Panc1 (cell line): ENCODE results near the gene SEMA6A. TPM values are rescaled to one million over a fixed set of nuclear protein-coding genes. Genes with fewer than 3 reads are reported as not detected.

Experiments used
- ATAC-seq: fragments of 200-7000 bp; cut with Tn5 transposase; 2 replicates; pipeline ENCODE4 v1.9.1; 2020; ENCODE audit warnings: mild to moderate bottlenecking, moderate library complexity
- BruUV-seq: library from RNA; stranded (reverse); fragments of 400-500 nt; replicated peaks from 2 replicates; lab custom pipeline; 2021; lab: Mats Ljungman, UMichigan
- CTCF ChIA-PET: fragments of 300-600 bp; sonication (Branson Sonifier 250); formaldehyde crosslinking; loops from one replicate; lab custom pipeline; 2022; ENCODE audit warnings: antibody characterized with exemption; lab: Charles Lee
- POLR2A ChIA-PET: fragments of 300-600 bp; sonication (Branson Sonifier 250); formaldehyde crosslinking; loops from one replicate; lab custom pipeline; 2022; ENCODE audit warnings: antibody characterized with exemption; lab: Charles Lee
- DNase-seq: peaks from one replicate; pipeline ENCODE4 v3.0.0-alpha.2; 2010; ENCODE audit warnings: low read depth, low spot score
- H3K27ac ChIP-seq: 2 replicates; pipeline ENCODE4 v1.5.1; 2011; ENCODE audit warnings: mild to moderate bottlenecking, low read length, inconsistent platforms
- H3K27me3 ChIP-seq: fragments of 200-500 bp; sonication (Bioruptor generic); 2 replicates; pipeline ENCODE4 v1.6.0; 2014; ENCODE audit warnings: low read length, inconsistent platforms; ENCODE audit not compliant: control insufficient read depth, insufficient read depth
- H3K36me3 ChIP-seq: fragments of 200-500 bp; sonication (Bioruptor generic); 2 replicates; pipeline ENCODE4 v1.5.1; 2014; ENCODE audit warnings: inconsistent platforms, mild to moderate bottlenecking, low read length, moderate library complexity; ENCODE audit not compliant: control insufficient read depth, insufficient read depth
- H3K4me1 ChIP-seq: 2 replicates; pipeline ENCODE4 v1.5.1; 2011; ENCODE audit warnings: inconsistent platforms, mild to moderate bottlenecking, low read length, moderate library complexity; ENCODE audit not compliant: control insufficient read depth, insufficient read depth
- H3K4me3 ChIP-seq, 2 experiments: 2 replicates each; pipeline ENCODE4 v1.5.1; 2011 to 2012; ENCODE audit warnings: low read depth in 2 of 2, low read length in 2 of 2, mild to moderate bottlenecking in 2 of 2, inconsistent platforms in 1 of 2, moderate library complexity in 1 of 2
- H3K9me3 ChIP-seq: fragments of 200-500 bp; sonication (Bioruptor generic); 2 replicates; pipeline ENCODE4 v1.5.1; 2014; ENCODE audit warnings: low read depth, mild to moderate bottlenecking, inconsistent platforms, low read length, moderate library complexity; ENCODE audit not compliant: control insufficient read depth, insufficient read depth
- POLR2AphosphoS5 ChIP-seq: IDR thresholded peaks from 2 replicates; pipeline ENCODE4 v1.6.1; 2012; ENCODE audit warnings: mild to moderate bottlenecking, low read depth, low read length, moderate library complexity
- SIN3A ChIP-seq: IDR thresholded peaks from 2 replicates; pipeline ENCODE4 v1.6.1; 2012; ENCODE audit warnings: low read depth, mild to moderate bottlenecking, low read length, moderate library complexity, borderline replicate concordance; ENCODE audit not compliant: insufficient read depth
- TCF7L2 ChIP-seq: IDR thresholded peaks from 2 replicates; pipeline ENCODE4 v1.6.1; 2011; ENCODE audit warnings: mild to moderate bottlenecking, low read depth, low read length, inconsistent platforms
- in situ Hi-C: cut with HindIII; loops from 2 replicates; pipeline ENCODE4 v1.10.0; 2016; ENCODE audit warnings: low sequenced_read_pairs, low pct_unique_long_range_greater_than_20kb
- intact Hi-C: fragments of 100-400 bp; cut with micrococcal nuclease; formaldehyde crosslinking; loops from one replicate; pipeline ENCODE4 v1.10.0; 2022; ENCODE audit not compliant: unreplicated experiment
- total RNA-seq: library from RNA; stranded (reverse); gene quantifications from one replicate; pipeline ENCODE4 v1.2.1, GENCODE V29; 2021; ENCODE audit not compliant: unreplicated experiment
- TF ChIP-seq, protein P1 (sequence below): fragments of 450-650 bp; IDR thresholded peaks from 2 replicates; pipeline ENCODE4 v1.5.1; 2017; ENCODE audit warnings: mild to moderate bottlenecking
- TF ChIP-seq, protein P2 (sequence below), 2 experiments: IDR thresholded peaks; 2 replicates each; pipeline ENCODE4 v1.6.1; 2011 to 2012; ENCODE audit warnings: low read depth in 2 of 2, control low read depth in 1 of 2, low read length in 1 of 2, mild to moderate bottlenecking in 1 of 2, moderate library complexity in 1 of 2; ENCODE audit not compliant: insufficient read depth in 1 of 2

The SEMA6A gene
- total RNA-seq, 1 experiment from 2014 or later = 0.54 TPM

DNA sequence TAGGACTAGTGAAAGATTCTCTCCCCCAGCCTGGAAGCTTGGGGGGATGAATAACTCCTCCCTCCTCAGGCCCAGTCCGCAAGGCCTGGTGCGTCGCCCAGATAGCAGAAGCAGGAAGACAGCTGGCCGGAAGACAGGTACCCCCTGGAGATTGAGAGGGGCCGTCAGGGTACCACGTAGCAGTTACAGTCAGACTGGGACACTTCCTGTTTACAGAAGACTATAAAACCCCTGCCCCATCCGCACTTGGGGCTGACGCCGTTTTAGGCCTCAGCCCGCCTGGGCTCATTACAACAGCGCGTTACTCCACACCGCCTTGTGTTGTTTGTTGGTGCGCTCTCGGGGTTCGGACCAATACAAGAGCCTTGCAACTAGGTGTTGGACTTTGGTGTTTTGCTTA lies 15.4 kb downstream of the SEMA6A start:
- POLR2A ChIA-PET = no interaction called here
- intact Hi-C loops = no loop called here
- in situ Hi-C loops = no loop called here

DNA sequence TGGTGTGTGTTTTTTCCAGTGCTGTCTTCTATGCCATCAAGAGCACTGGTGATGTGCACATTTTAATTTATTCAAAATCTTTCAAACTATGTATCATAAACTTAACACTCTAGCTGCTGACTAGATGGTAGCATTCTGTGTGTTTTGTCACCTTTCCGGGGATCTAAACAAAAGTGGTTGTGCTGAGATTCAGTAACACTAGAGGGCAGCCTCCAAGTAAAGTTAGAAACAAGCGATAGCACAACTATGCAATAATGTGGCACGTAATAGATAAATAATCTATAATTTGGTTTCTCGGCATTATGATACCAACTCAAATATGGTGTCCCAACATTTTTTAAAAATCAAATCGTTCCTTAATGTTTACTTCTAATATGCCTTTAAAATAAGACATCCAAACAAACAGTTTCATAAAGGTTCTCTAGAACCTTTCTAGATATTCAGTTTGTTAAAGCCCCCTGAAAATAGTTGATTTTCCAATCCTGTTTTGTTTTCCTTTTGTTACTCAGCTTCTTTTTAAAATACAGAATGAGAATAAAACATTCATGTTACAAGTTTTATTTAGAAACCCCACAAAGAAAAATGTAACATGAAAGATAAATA lies 16.9 kb downstream of the SEMA6A start:
- DNase-seq (no peak), ATAC-seq (peak; percentile 69; the same call in 1 of the 2 replicates)
- Histone ChIP-seq H3K27me3 (no peaks in the 10 kb centered on the region; the same call in 1 of the 2 replicates), H3K4me1 (no peaks in the 10 kb centered on the region), H3K9me3 (no peaks in the 10 kb centered on the region), H3K36me3 (no peaks in the 10 kb centered on the region), H3K4me3 (no peak overlapping the region), H3K27ac (no peak overlapping the region)
- no TSS peak for BruUV-seq
- intact Hi-C loops (no loop called here), in situ Hi-C loops (no loop called here)
- ChIA-PET CTCF (no interaction called here), POLR2A (no interaction called here)
- TF ChIP-seq, protein P1, sequence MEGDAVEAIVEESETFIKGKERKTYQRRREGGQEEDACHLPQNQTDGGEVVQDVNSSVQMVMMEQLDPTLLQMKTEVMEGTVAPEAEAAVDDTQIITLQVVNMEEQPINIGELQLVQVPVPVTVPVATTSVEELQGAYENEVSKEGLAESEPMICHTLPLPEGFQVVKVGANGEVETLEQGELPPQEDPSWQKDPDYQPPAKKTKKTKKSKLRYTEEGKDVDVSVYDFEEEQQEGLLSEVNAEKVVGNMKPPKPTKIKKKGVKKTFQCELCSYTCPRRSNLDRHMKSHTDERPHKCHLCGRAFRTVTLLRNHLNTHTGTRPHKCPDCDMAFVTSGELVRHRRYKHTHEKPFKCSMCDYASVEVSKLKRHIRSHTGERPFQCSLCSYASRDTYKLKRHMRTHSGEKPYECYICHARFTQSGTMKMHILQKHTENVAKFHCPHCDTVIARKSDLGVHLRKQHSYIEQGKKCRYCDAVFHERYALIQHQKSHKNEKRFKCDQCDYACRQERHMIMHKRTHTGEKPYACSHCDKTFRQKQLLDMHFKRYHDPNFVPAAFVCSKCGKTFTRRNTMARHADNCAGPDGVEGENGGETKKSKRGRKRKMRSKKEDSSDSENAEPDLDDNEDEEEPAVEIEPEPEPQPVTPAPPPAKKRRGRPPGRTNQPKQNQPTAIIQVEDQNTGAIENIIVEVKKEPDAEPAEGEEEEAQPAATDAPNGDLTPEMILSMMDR = peak; percentile 74; the same call in 1 of the 2 replicates
- no peak for TF ChIP-seq TCF7L2

More for the DNA sequence above, 15.4 kb downstream of the SEMA6A start:
- H3K9me3 ChIP-seq = no peaks in the 10 kb centered on the region
- no peak for ATAC-seq
- DNase-seq = no peak
- TF ChIP-seq POLR2AphosphoS5 = no peak
- TF ChIP-seq, protein P1 = no peak
- TF ChIP-seq, protein P2, sequence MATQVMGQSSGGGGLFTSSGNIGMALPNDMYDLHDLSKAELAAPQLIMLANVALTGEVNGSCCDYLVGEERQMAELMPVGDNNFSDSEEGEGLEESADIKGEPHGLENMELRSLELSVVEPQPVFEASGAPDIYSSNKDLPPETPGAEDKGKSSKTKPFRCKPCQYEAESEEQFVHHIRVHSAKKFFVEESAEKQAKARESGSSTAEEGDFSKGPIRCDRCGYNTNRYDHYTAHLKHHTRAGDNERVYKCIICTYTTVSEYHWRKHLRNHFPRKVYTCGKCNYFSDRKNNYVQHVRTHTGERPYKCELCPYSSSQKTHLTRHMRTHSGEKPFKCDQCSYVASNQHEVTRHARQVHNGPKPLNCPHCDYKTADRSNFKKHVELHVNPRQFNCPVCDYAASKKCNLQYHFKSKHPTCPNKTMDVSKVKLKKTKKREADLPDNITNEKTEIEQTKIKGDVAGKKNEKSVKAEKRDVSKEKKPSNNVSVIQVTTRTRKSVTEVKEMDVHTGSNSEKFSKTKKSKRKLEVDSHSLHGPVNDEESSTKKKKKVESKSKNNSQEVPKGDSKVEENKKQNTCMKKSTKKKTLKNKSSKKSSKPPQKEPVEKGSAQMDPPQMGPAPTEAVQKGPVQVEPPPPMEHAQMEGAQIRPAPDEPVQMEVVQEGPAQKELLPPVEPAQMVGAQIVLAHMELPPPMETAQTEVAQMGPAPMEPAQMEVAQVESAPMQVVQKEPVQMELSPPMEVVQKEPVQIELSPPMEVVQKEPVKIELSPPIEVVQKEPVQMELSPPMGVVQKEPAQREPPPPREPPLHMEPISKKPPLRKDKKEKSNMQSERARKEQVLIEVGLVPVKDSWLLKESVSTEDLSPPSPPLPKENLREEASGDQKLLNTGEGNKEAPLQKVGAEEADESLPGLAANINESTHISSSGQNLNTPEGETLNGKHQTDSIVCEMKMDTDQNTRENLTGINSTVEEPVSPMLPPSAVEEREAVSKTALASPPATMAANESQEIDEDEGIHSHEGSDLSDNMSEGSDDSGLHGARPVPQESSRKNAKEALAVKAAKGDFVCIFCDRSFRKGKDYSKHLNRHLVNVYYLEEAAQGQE (IDR thresholded peaks at IDR 0.05; ENCODE audit: insufficient read depth in 1 of 2, low read depth in 2 of 2, low read length in 1 of 2) = no peak
- TF ChIP-seq TCF7L2 = no peak
- TF ChIP-seq SIN3A = no peak
- no TSS peak for BruUV-seq
- H3K36me3 ChIP-seq = no peaks in the 10 kb centered on the region
- H3K4me1 ChIP-seq = no peaks in the 10 kb centered on the region
- no peak overlapping the region for H3K27ac ChIP-seq
- CTCF ChIA-PET = no interaction called here
- no peak overlapping the region for H3K4me3 ChIP-seq
- no peaks in the 10 kb centered on the region; the same call in 1 of the 2 replicates for H3K27me3 ChIP-seq
